Peyer's patch (tissue), 4 donors: Measurements from ENCODE around the gene CPB2. TPM values are rescaled to one million over a fixed set of nuclear protein-coding genes. Genes with fewer than 3 reads are reported as not detected.

Source experiments
- DNase-seq, 3 donors: peaks; one replicate each; pipeline ENCODE4 v3.0.0-alpha.2; 2017 to 2019
- H3K27ac ChIP-seq, 4 donors: fragments of 200-600 bp; sonication (generic); one replicate each; pipeline ENCODE4 v1.5.1; 2016 to 2019
- H3K27me3 ChIP-seq, 2 donors: fragments of 200-600 bp; sonication (generic); one replicate each; pipeline ENCODE4 v1.5.1; 2019
- H3K36me3 ChIP-seq, 3 donors: fragments of 200-600 bp; sonication (generic); one replicate each; pipeline ENCODE4 v1.5.1; 2016 to 2019
- H3K4me1 ChIP-seq, 4 donors: fragments of 200-600 bp; sonication (generic); one replicate each; pipeline ENCODE4 v1.5.1; 2016 to 2019
- H3K4me3 ChIP-seq, 4 donors: fragments of 200-600 bp; sonication (generic); 1 replicate in 3 of 4; 2 replicates in 1 of 4; pipeline ENCODE4 v1.5.1; 2016 to 2019; ENCODE audit warnings: mild to moderate bottlenecking in 1 of 4
- H3K9me3 ChIP-seq, 4 donors: fragments of 200-600 bp; sonication (generic); one replicate each; pipeline ENCODE4 v1.5.1; 2016 to 2019; ENCODE audit warnings: mild to moderate bottlenecking in 1 of 4
- POLR2A ChIP-seq, 2 donors: fragments of 450-650 bp; IDR thresholded peaks; one replicate each; pipeline ENCODE4 v1.5.1; 2017; ENCODE audit warnings: antibody characterized with exemption in 2 of 2, mild to moderate bottlenecking in 2 of 2, moderate library complexity in 2 of 2
- total RNA-seq, 4 donors: library from RNA; depleted of rRNA; stranded (reverse); fragments of >200 nt; gene quantifications; one replicate each; pipeline ENCODE4 v1.1.0, GENCODE V29; 2016
- TF ChIP-seq, protein P1 (sequence below), 6 experiments: fragments of 450-650 bp in 4 of 6; fragments of 200-600 bp in 2 of 6; sonication (generic) in 1 of 6; IDR thresholded peaks; one replicate each; pipeline ENCODE4 v1.5.1; 2017 to 2019; ENCODE audit warnings: antibody characterized with exemption in 6 of 6, mild to moderate bottlenecking in 3 of 6, moderate library complexity in 1 of 6

The CPB2 gene
- total RNA-seq, 4 donors from 2014 or later = not detected

DNA sequence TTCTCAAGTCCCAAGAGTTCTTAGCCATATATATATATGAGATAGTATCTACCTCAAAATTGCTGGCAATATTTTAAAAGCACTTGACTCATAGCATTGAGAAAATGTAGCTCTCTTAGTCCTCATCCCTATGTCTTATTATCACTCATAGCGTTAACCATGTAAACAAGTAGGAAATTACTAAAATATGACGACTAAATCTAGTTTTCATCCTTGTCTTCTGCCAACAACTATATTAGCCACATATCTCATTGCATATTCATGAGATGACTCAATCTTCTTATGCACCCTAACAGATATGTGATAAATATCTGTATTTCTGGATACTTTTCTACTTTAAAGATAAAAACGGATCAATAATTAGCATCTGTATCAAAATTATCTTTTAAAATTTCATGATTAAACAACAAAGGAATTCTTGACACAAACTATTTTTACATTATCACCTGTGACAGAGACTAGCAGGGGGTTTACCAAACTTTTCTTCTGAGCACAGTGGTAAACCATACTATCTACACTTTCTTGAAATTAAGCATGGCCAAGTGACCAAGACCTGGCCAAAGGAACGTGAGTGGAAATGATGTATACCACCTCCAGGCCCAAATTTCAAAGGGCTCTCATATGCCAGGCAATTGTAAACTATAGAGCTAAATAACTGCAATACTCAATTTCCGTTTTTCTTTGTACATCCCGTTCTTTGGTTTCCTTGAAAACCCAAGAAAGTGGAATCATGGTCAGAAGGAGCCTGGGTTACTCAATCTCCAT, 98.0 kb downstream of the CPB2 start:
- Histone ChIP-seq H3K4me3 (no peak overlapping the region), H3K36me3 (peaks cover 0 to 74% (median 0%) of the 10 kb centered on the region in 3 donors), H3K27me3 (no peaks in the 10 kb centered on the region), H3K4me1 (no peaks in the 10 kb centered on the region), H3K9me3 (no peaks in the 10 kb centered on the region), H3K27ac (no peak overlapping the region)
- no peak for DNase-seq
- TF ChIP-seq, protein P1, sequence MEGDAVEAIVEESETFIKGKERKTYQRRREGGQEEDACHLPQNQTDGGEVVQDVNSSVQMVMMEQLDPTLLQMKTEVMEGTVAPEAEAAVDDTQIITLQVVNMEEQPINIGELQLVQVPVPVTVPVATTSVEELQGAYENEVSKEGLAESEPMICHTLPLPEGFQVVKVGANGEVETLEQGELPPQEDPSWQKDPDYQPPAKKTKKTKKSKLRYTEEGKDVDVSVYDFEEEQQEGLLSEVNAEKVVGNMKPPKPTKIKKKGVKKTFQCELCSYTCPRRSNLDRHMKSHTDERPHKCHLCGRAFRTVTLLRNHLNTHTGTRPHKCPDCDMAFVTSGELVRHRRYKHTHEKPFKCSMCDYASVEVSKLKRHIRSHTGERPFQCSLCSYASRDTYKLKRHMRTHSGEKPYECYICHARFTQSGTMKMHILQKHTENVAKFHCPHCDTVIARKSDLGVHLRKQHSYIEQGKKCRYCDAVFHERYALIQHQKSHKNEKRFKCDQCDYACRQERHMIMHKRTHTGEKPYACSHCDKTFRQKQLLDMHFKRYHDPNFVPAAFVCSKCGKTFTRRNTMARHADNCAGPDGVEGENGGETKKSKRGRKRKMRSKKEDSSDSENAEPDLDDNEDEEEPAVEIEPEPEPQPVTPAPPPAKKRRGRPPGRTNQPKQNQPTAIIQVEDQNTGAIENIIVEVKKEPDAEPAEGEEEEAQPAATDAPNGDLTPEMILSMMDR (IDR thresholded peaks at IDR 0.05) = no peak
- no peak for TF ChIP-seq POLR2A (IDR thresholded peaks at IDR 0.05)

DNA sequence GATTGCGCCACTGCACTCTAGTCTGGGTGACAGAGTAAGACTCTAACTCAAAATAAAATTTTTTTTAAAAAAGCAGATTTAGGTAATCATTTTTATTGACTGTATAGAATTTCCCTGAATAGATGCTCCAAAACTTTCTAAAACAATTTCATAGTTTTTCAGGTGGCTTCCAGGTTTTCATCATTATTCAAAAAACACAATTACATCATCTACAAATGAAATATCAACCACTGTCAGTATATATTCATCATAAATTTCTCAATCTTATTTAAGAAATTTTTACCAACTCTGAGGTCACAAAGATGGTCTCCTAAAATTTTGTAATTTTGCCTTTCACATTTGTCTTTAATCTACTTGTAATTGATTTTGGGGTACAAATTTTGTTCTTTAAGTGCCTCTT, 100.3 kb downstream of the CPB2 start:
- no peak for DNase-seq
- Histone ChIP-seq H3K4me1 (no peaks in the 10 kb centered on the region), H3K36me3 (peaks cover 0 to 78% (median 0%) of the 10 kb centered on the region in 3 donors), H3K27me3 (no peaks in the 10 kb centered on the region), H3K27ac (no peak overlapping the region), H3K9me3 (no peaks in the 10 kb centered on the region), H3K4me3 (no peak overlapping the region)
- TF ChIP-seq, protein P1 (IDR thresholded peaks at IDR 0.05) = no peak
- TF ChIP-seq POLR2A (IDR thresholded peaks at IDR 0.05) = no peak

Other genes with a start within 250 kb of the CPB2 start
- 10 to 100 TPM; 22.6 to 71.8 (median 30.6) TPM for gene ZC3H13, start 52.3 kb downstream of the CPB2 start, total RNA-seq
- gene LCP1, start 77.1 kb upstream of the CPB2 start, total RNA-seq = 100 to 1,000 TPM in 1 of 4 donors, 10 to 100 TPM in 3; 11.1 to 167 (median 19.2) TPM
- under 1 TPM in 1 of 4 donors, not detected in 3; 0.40 TPM for gene LRRC63, start 106.9 kb upstream of the CPB2 start, total RNA-seq